IPS-18a (cell line): ENCODE results near the gene DNASE2.
"Not testable (repeated sequence)": the region's sequence is repeated elsewhere in the genome, so short reads cannot be mapped to it uniquely, and the experiment has no call there.

ENCODE experiments used
- H3K27ac ChIP-seq: one replicate; pipeline ENCODE4 v1.5.1; 2013; ENCODE audit warnings: low read length
- H3K27me3 ChIP-seq: one replicate; pipeline ENCODE4 v1.6.1; 2013; ENCODE audit warnings: mild to moderate bottlenecking, low read length; ENCODE audit not compliant: control insufficient read depth, insufficient read depth
- H3K36me3 ChIP-seq: one replicate; pipeline ENCODE4 v1.6.1; 2013; ENCODE audit warnings: low read depth, low read length; ENCODE audit not compliant: control insufficient read depth
- H3K4me1 ChIP-seq: one replicate; pipeline ENCODE4 v1.6.1; 2013; ENCODE audit warnings: low read depth, low read length; ENCODE audit not compliant: control insufficient read depth
- H3K4me3 ChIP-seq: one replicate; pipeline ENCODE4 v1.5.1; 2013; ENCODE audit warnings: low read length
- H3K9ac ChIP-seq: one replicate; pipeline ENCODE4 v1.6.1; 2013; ENCODE audit warnings: mild to moderate bottlenecking, low read length, moderate library complexity
- H3K9me3 ChIP-seq: one replicate; pipeline ENCODE4 v1.6.1; 2013; ENCODE audit warnings: low read depth, low read length; ENCODE audit not compliant: control insufficient read depth

DNASE2 gene

DNA sequence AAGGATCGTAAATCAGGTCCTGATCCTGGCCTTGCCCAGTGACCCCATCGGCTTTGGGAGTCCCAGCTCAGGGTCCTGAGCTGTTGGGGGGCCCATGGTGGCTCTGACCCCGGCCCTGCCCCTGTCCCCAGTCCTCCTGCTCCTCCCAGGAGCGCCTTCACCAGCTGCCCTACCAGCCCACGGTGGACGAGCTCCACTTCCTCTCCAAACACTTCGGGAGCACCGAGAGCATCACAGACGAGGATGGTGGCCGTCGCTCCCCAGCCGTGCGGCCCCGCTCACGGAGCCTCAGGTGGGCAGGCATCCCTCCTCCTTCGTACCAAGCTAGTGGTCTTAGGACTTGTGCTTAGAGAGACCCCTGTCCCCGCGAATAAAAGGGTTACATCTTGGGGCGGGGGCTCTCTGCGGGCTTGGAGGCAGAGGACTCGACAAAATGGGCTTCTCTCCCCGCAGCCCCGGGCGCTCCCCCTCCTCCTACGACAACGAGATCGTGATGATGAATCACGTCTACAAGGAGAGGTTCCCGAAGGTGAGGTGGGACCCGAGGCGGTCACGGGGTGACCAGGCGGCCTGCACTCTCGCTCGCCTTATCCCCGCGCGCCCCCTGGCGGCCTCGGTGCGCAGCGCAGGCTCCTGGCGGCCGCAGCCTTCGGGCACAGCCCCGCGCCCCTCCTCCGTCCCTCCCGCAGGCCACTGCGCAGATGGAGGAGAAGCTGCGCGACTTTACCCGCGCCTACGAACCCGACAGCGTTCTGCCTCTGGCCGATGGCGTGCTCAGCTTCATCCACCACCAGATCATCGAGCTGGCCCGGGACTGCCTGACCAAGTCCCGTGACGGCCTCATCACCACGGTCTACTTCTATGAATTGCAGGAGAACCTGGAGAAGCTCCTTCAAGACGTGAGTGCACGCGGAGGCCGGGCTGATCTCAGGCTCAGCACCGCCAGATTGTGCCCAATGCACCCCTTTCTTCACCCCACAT is 33.8 kb downstream of the DNASE2 start:
- Histone ChIP-seq H3K36me3 (no peaks in the 10 kb centered on the region), H3K4me3 (peak overlapping the region; percentile 33), H3K4me1 (no peaks in the 10 kb centered on the region), H3K27ac (no peak overlapping the region), H3K27me3 (peaks cover 11% of the 10 kb centered on the region), H3K9ac (no peak overlapping the region), H3K9me3 (no peaks in the 10 kb centered on the region)

DNA sequence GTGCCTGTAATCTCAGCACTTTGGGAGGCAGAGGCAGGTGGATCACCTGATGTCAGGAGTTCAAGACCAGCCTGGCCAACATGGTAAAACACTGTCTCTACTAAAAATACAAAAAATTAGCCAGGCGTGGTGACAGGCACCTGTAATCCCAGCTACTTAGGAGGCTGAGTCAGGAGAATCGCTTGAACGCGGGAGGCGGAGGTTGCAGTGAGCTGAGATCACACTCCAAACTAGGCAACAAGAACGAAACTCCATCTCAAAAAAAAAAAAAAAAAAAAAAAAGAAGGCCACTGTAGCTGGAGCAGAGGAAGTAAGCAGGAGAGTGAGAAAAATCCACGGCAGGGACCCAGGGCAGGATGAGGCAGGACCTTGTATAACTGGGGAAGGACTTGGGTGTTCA is 34.6 kb downstream of the DNASE2 start:
- not testable (repeated sequence) for H3K9me3 ChIP-seq, H3K27ac ChIP-seq, H3K36me3 ChIP-seq, H3K4me1 ChIP-seq, H3K4me3 ChIP-seq, H3K9ac ChIP-seq
- peaks cover 11% of the 10 kb centered on the region for H3K27me3 ChIP-seq

DNA sequence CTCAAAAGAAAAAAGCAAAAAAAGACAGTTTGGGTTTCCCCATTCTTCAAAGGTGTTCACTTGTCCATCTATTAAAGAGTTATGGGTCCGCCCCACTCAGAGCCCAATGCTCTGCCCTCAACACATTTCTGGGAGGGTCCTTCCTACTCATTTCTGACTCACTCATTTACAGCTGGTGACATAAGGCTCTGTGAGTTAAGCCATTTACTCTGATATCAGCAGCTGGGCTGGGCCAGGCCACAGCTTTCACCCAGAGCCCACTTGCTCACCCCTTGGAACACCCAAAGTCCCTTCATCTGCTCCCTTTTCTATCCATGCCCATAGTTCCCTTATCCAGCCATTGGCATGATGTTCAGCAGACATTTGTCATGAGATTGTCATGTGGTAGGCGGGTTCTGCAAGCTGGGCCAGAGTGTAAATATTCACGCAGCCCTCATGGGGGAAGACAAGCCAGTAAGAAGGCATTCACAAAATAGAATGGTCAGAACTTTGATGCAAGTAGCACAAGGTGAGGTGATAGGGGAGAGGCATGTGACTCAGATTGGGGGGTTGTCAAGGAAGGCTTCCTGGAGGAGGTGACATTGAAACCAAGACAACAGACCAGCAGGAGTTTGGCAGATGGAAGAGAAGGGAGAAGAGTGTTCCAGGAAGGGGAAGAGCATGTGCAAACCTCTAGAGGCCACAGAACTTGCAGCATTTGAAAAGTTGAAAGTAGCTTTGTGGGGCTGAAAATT is 37.1 kb downstream of the DNASE2 start:
- Histone ChIP-seq H3K9ac (no peak overlapping the region), H3K36me3 (no peaks in the 10 kb centered on the region), H3K4me3 (no peak overlapping the region), H3K27me3 (peaks cover 16% of the 10 kb centered on the region), H3K9me3 (no peaks in the 10 kb centered on the region), H3K4me1 (peaks cover 9% of the 10 kb centered on the region), H3K27ac (no peak overlapping the region)

GRCh38 chr19:12843328-12843727 is 37.9 kb downstream of the DNASE2 start:
- Histone ChIP-seq H3K27ac (no peak overlapping the region), H3K4me3 (no peak overlapping the region), H3K4me1 (peaks cover 12% of the 10 kb centered on the region), H3K9me3 (no peaks in the 10 kb centered on the region), H3K36me3 (no peaks in the 10 kb centered on the region), H3K9ac (no peak overlapping the region), H3K27me3 (peaks cover 20% of the 10 kb centered on the region)

DNA sequence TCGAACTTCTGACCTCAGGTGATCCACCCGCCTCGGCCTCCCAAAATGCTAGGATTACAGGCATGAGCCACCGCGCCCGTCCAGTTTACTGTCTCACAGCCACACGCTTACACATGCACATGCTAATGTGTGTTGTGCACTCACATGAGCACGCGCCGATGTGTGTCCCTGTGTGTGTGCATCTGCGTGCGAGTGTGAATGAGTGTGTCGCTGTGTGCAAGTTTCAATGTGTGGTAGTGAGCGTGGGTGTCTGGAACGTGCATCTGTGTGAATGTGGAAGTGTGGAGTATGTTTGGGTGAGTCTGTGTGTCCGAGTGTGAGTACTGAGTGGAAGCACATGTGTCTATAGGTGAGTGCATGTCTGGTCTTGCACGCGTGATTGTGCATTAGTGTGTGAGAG is 38.7 kb downstream of the DNASE2 start:
- H3K36me3 ChIP-seq, result no peaks in the 10 kb centered on the region
- H3K9me3 ChIP-seq, result no peaks in the 10 kb centered on the region
- H3K4me1 ChIP-seq, result peaks cover 12% of the 10 kb centered on the region
- H3K27ac ChIP-seq, result no peak overlapping the region
- H3K4me3 ChIP-seq, result no peak overlapping the region
- H3K27me3 ChIP-seq, result peaks cover 16% of the 10 kb centered on the region
- no peak overlapping the region for H3K9ac ChIP-seq

- Histone ChIP-seq H3K36me3 (no peaks in the 10 kb centered on the region), H3K4me3 (peak overlapping the region; percentile 59), H3K4me1 (peaks cover 12% of the 10 kb centered on the region), H3K27me3 (peaks cover 19% of the 10 kb centered on the region), H3K9me3 (no peaks in the 10 kb centered on the region), H3K27ac (peak overlapping the region; percentile 61), H3K9ac (peak overlapping the region; percentile 40)
These were observed 40.2 kb downstream of the DNASE2 start for GRCh38 chr19:12841094-12841493.

DNA sequence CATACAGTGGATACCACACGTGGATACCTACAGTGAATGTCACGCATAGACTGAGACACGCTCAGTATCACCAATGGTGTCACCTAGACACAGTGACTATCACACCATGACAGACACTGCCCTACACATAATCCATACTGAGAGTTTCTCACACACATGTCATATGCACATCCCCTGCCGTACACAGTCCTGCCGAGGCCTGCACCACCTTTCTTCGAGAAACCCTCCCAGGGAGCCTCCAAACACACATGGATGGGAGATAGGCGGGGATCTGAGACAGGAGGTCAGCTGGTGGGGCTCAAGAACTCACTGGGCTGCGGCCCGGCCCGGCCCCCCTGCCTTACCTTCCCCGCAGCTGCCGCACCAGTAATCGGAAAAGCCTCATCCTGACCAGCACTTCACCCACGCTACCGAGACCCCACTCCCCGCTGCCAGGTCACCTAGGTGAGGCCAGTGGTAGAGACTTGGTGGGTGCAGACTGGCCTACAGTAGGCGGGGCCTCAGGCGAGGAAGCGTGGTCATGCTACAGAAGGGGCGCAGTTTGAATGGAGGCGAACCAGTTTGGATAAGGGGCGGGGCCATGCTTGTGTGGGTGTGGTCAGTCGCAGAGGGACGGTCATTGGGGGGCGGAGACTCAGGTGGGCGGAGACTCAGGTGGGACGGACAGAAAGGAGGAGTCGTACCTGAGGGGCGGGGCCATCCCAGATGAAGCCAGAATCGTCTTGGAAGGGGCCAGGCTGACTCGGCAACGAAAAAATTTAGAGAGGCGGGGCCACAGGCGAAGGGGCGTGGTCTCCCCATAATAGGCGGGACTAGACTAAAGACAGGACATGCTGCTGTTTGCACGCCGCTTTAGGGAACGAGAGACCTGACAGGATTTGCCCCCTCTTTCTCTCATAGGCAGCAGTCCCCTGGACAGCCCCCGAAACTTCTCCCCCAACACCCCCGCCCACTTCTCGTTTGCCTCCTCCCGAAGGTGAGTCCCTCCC is 40.9 kb downstream of the DNASE2 start:
- H3K27ac ChIP-seq, result peak overlapping the region; percentile 61
- peaks cover 12% of the 10 kb centered on the region for H3K4me1 ChIP-seq
- H3K27me3 ChIP-seq, result peaks cover 26% of the 10 kb centered on the region
- peak overlapping the region; percentile 59 for H3K4me3 ChIP-seq
- no peaks in the 10 kb centered on the region for H3K9me3 ChIP-seq
- H3K9ac ChIP-seq, result peak overlapping the region; percentile 40
- H3K36me3 ChIP-seq, result no peaks in the 10 kb centered on the region

GRCh38 chr19:12838886-12839756 is 42.1 kb downstream of the DNASE2 start:
- H3K9ac ChIP-seq, result peak overlapping the region; percentile 38
- H3K4me3 ChIP-seq, result peak overlapping the region; percentile 61
- no peak overlapping the region for H3K27ac ChIP-seq
- no peaks in the 10 kb centered on the region for H3K36me3 ChIP-seq
- H3K9me3 ChIP-seq, result no peaks in the 10 kb centered on the region
- peaks cover 12% of the 10 kb centered on the region for H3K4me1 ChIP-seq
- peaks cover 39% of the 10 kb centered on the region for H3K27me3 ChIP-seq

DNA sequence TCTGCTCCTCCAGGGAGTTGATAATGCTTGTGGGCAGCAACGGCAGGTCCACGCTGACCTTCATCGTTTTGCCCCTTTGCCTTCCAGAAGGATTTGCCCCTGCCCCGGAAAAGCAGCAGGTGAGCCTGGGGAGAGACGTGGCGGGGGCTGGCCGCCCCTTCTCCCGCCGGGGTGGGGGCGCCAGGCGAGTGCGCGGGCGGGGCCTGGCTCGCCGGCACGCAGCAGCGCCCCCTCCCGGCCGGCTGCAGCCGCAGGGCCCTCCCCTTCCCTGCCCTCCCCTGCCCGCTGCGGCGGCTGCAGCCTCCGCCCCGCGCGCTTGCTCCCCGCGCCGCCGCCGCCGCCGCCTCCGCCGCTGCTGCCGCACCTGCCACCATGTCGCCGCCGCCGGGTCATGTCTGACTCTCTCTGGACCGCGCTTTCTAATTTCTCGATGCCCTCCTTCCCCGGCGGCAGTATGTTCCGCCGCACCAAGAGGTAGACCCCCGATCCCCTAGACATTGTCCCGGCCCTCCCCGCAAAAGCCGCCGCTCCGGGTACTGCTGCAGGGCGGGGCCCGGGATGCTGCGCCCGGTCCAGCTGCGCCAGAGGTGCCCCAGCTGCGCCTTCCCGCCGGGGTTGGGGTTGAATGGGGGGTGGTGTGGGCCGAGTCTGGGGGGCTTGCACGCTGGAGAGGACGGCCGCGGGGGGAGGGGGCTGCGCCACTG is 42.9 kb downstream of the DNASE2 start, which contains the start of gene MAST1:
MAST1 (plus strand) TSS at position 334 of the 704 bp plus-strand sequence; CDS start at position 392, 58 bp downstream.
- H3K27ac ChIP-seq, result no peak within 1 kb of the TSS
- H3K27me3 ChIP-seq, result peaks cover 41% of the 10 kb centered on the region
- H3K9ac ChIP-seq, result peak within 1 kb of the TSS; percentile 38

DNA sequence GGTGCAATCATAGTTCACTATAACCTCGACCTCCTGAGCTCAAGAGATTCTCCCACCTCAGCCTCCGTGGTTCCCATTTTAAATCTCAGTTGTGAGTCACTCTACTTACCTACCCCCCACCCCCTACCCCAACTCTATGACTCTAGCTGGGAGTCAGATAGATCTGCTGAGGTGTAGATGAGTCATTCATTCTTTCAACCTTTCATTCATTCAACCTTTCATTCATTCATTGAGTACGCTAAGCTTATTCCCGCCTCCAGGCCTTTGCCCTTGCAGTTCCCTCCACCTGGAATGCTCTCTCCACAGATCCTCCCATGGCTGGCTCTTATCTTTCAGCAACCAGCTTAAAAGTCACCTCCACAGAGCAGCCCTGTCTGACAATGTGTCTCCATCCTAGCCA is 44.0 kb downstream of the DNASE2 start:
- no peak overlapping the region for H3K4me3 ChIP-seq
- H3K27ac ChIP-seq, result no peak overlapping the region
- no peaks in the 10 kb centered on the region for H3K36me3 ChIP-seq
- peaks cover 15% of the 10 kb centered on the region for H3K4me1 ChIP-seq
- peaks cover 49% of the 10 kb centered on the region for H3K27me3 ChIP-seq
- H3K9me3 ChIP-seq, result no peaks in the 10 kb centered on the region
- no peak overlapping the region for H3K9ac ChIP-seq

More for the DNA sequence above, 42.9 kb downstream of the DNASE2 start, which contains the start of gene MAST1:
- Histone ChIP-seq H3K36me3 (no peaks in the 10 kb centered on the region), H3K9me3 (no peaks in the 10 kb centered on the region), H3K4me1 (peaks cover 12% of the 10 kb centered on the region), H3K4me3 (peak within 1 kb of the TSS; percentile 61)
